Panc1 (cell line): ENCODE results near the gene NR3C1. TPM values are rescaled to one million over a fixed set of nuclear protein-coding genes. Genes with fewer than 3 reads are reported as not detected.

Source experiments
- ATAC-seq: fragments of 200-7000 bp; cut with Tn5 transposase; 2 replicates; pipeline ENCODE4 v1.9.1; 2020; ENCODE audit warnings: mild to moderate bottlenecking, moderate library complexity
- BruUV-seq: library from RNA; stranded (reverse); fragments of 400-500 nt; replicated peaks from 2 replicates; lab custom pipeline; 2021; lab: Mats Ljungman, UMichigan
- CTCF ChIA-PET: fragments of 300-600 bp; sonication (Branson Sonifier 250); formaldehyde crosslinking; loops from one replicate; lab custom pipeline; 2022; ENCODE audit warnings: antibody characterized with exemption; lab: Charles Lee
- POLR2A ChIA-PET: fragments of 300-600 bp; sonication (Branson Sonifier 250); formaldehyde crosslinking; loops from one replicate; lab custom pipeline; 2022; ENCODE audit warnings: antibody characterized with exemption; lab: Charles Lee
- DNase-seq: peaks from one replicate; pipeline ENCODE4 v3.0.0-alpha.2; 2010; ENCODE audit warnings: low read depth, low spot score
- H3K27ac ChIP-seq: 2 replicates; pipeline ENCODE4 v1.5.1; 2011; ENCODE audit warnings: mild to moderate bottlenecking, low read length, inconsistent platforms
- H3K27me3 ChIP-seq: fragments of 200-500 bp; sonication (Bioruptor generic); 2 replicates; pipeline ENCODE4 v1.6.0; 2014; ENCODE audit warnings: low read length, inconsistent platforms; ENCODE audit not compliant: control insufficient read depth, insufficient read depth
- H3K36me3 ChIP-seq: fragments of 200-500 bp; sonication (Bioruptor generic); 2 replicates; pipeline ENCODE4 v1.5.1; 2014; ENCODE audit warnings: inconsistent platforms, mild to moderate bottlenecking, low read length, moderate library complexity; ENCODE audit not compliant: control insufficient read depth, insufficient read depth
- H3K4me1 ChIP-seq: 2 replicates; pipeline ENCODE4 v1.5.1; 2011; ENCODE audit warnings: inconsistent platforms, mild to moderate bottlenecking, low read length, moderate library complexity; ENCODE audit not compliant: control insufficient read depth, insufficient read depth
- H3K4me3 ChIP-seq, 2 experiments: 2 replicates each; pipeline ENCODE4 v1.5.1; 2011 to 2012; ENCODE audit warnings: low read depth in 2 of 2, low read length in 2 of 2, mild to moderate bottlenecking in 2 of 2, inconsistent platforms in 1 of 2, moderate library complexity in 1 of 2
- H3K9me3 ChIP-seq: fragments of 200-500 bp; sonication (Bioruptor generic); 2 replicates; pipeline ENCODE4 v1.5.1; 2014; ENCODE audit warnings: low read depth, mild to moderate bottlenecking, inconsistent platforms, low read length, moderate library complexity; ENCODE audit not compliant: control insufficient read depth, insufficient read depth
- CTCF ChIP-seq: fragments of 450-650 bp; IDR thresholded peaks from 2 replicates; pipeline ENCODE4 v1.5.1; 2017; ENCODE audit warnings: mild to moderate bottlenecking
- POLR2AphosphoS5 ChIP-seq: IDR thresholded peaks from 2 replicates; pipeline ENCODE4 v1.6.1; 2012; ENCODE audit warnings: mild to moderate bottlenecking, low read depth, low read length, moderate library complexity
- REST ChIP-seq, 2 experiments: IDR thresholded peaks; 2 replicates each; pipeline ENCODE4 v1.6.1; 2011 to 2012; ENCODE audit warnings: low read depth in 2 of 2, control low read depth in 1 of 2, low read length in 1 of 2, mild to moderate bottlenecking in 1 of 2, moderate library complexity in 1 of 2; ENCODE audit not compliant: insufficient read depth in 1 of 2
- SIN3A ChIP-seq: IDR thresholded peaks from 2 replicates; pipeline ENCODE4 v1.6.1; 2012; ENCODE audit warnings: low read depth, mild to moderate bottlenecking, low read length, moderate library complexity, borderline replicate concordance; ENCODE audit not compliant: insufficient read depth
- TCF7L2 ChIP-seq: IDR thresholded peaks from 2 replicates; pipeline ENCODE4 v1.6.1; 2011; ENCODE audit warnings: mild to moderate bottlenecking, low read depth, low read length, inconsistent platforms
- in situ Hi-C: cut with HindIII; loops from 2 replicates; pipeline ENCODE4 v1.10.0; 2016; ENCODE audit warnings: low sequenced_read_pairs, low pct_unique_long_range_greater_than_20kb
- intact Hi-C: fragments of 100-400 bp; cut with micrococcal nuclease; formaldehyde crosslinking; loops from one replicate; pipeline ENCODE4 v1.10.0; 2022; ENCODE audit not compliant: unreplicated experiment
- total RNA-seq: library from RNA; stranded (reverse); gene quantifications from one replicate; pipeline ENCODE4 v1.2.1, GENCODE V29; 2021; ENCODE audit not compliant: unreplicated experiment

Gene NR3C1
- total RNA-seq, 1 experiment from 2014 or later = 52.6 TPM

GRCh38 chr5:143386725-143387124 lies 16.8 kb downstream of the NR3C1 start:
- no TSS peak for BruUV-seq
- H3K4me3 ChIP-seq = no peak overlapping the region
- DNase-seq = no peak
- H3K36me3 ChIP-seq = no peaks in the 10 kb centered on the region; the same call in 1 of the 2 replicates
- peaks cover 6% of the 10 kb centered on the region; the same call in 1 of the 2 replicates for H3K4me1 ChIP-seq
- peaks cover 4% of the 10 kb centered on the region; the same call in 1 of the 2 replicates for H3K9me3 ChIP-seq
- H3K27me3 ChIP-seq = no peaks in the 10 kb centered on the region
- in situ Hi-C loops (no loop called here), intact Hi-C loops (no loop called here)
- ATAC-seq = no peak
- H3K27ac ChIP-seq = no peak overlapping the region
- POLR2A ChIA-PET = interaction anchor here (0.5 kb wide), 1 partner anchor 20 kb away, joined by 4 read pairs; no protein-coding TSS in a partner anchor
- CTCF ChIA-PET = no interaction called here
- TF ChIP-seq REST (IDR thresholded peaks at IDR 0.05; ENCODE audit: insufficient read depth in 1 of 2, low read depth in 2 of 2, low read length in 1 of 2) = no peak

GRCh38 chr5:143384865-143385657 lies 18.4 kb downstream of the NR3C1 start:
- no peak for ATAC-seq
- Histone ChIP-seq H3K9me3 (peaks cover 4% of the 10 kb centered on the region; the same call in 1 of the 2 replicates), H3K4me3 (no peak overlapping the region), H3K27me3 (no peaks in the 10 kb centered on the region), H3K27ac (no peak overlapping the region), H3K36me3 (no peaks in the 10 kb centered on the region; the same call in 1 of the 2 replicates), H3K4me1 (no peaks in the 10 kb centered on the region)
- ChIA-PET POLR2A (no interaction called here), CTCF (no interaction called here)
- intact Hi-C loops (no loop called here), in situ Hi-C loops (no loop called here)
- no peak for TF ChIP-seq CTCF
- no peak for TF ChIP-seq SIN3A
- no peak for TF ChIP-seq TCF7L2
- no peak for TF ChIP-seq REST (IDR thresholded peaks at IDR 0.05; ENCODE audit: insufficient read depth in 1 of 2, low read depth in 2 of 2, low read length in 1 of 2)
- TF ChIP-seq POLR2AphosphoS5 = no peak
- BruUV-seq = no TSS peak
- no peak for DNase-seq
